Cardiac muscle cell (in vitro differentiated cells and primary cell): ENCODE results near the gene THUMPD2. TPM values are rescaled to one million over a fixed set of nuclear protein-coding genes. Genes with fewer than 3 reads are reported as not detected.

ENCODE experiments used
- DNase-seq, 2 donors: peaks; one replicate each; pipeline versions ENCODE4 v3.0.0 to v3.0.0-alpha.2; 2010 to 2017; ENCODE audit warnings: low read depth in 1 of 2, low spot score in 1 of 2
- H3K27ac ChIP-seq: fragments of 200-600 bp; sonication (generic); 2 replicates; pipeline ENCODE4 v1.5.1; 2016
- H3K27me3 ChIP-seq: fragments of 200-600 bp; sonication (generic); 2 replicates; pipeline ENCODE4 v1.6.0; 2016; ENCODE audit warnings: control low read depth
- H3K36me3 ChIP-seq: fragments of 200-600 bp; sonication (generic); 2 replicates; pipeline ENCODE4 v1.5.1; 2016; ENCODE audit warnings: control low read depth
- H3K4me1 ChIP-seq: fragments of 200-600 bp; sonication (generic); 2 replicates; pipeline ENCODE4 v1.8.1; 2017; ENCODE audit warnings: low read depth, mild to moderate bottlenecking, mixed run types
- H3K4me3 ChIP-seq: fragments of 200-600 bp; sonication (generic); 2 replicates; pipeline ENCODE4 v1.5.1; 2016; ENCODE audit warnings: mild to moderate bottlenecking
- H3K9me3 ChIP-seq: fragments of 200-600 bp; sonication (generic); 2 replicates; pipeline ENCODE4 v1.5.1; 2017; ENCODE audit warnings: low read depth, mild to moderate bottlenecking, control low read depth
- CTCF ChIP-seq: IDR thresholded peaks from 2 replicates; pipeline ENCODE4 v1.5.1; 2012; ENCODE audit warnings: low read depth, mild to moderate bottlenecking, low read length
- polyA plus RNA-seq: library from polyadenylated mRNA; unstranded; fragments of >200 nt; fragmentation: Nextera tagmentation; extraction: Ambion mirVana; gene quantifications from 2 replicates; pipeline ENCODE4 v1.2.1, GENCODE V29; 2016
- total RNA-seq: library from RNA; depleted of rRNA; stranded (reverse); fragments of >200 nt; gene quantifications from 2 replicates; pipeline ENCODE4 v1.2.3, GENCODE V29; 2016

THUMPD2 gene
- total and polyA plus RNA-seq, 2 experiments from 2014 or later = 8.4 to 11.8 TPM

DNA sequence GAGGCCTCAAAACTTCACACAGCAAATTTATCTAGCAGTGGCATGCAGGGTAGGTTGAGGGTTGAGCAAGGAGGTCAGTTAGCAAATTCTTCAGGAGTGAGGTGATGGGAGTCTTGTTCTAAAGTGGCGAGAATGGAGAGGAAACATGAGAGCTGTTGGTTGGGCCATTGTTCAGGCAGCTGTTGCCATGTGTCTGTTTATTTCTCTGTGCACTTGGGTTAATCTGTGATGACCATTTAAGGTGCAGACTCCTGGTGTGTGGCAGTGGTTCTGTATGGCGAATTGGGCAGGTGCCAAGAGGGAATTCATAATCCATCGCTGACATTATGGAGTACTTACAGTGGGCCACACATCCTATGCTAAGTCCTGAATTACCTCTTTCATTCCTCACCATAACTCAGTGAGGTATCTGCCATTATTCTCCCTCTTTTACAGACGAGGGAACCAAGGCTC, 82.9 kb downstream of the THUMPD2 start:
- TF ChIP-seq CTCF = no peak
- Histone ChIP-seq H3K27ac (peak overlapping the region; percentile 59), H3K27me3 (no peaks in the 10 kb centered on the region), H3K4me1 (peaks cover 11% of the 10 kb centered on the region), H3K9me3 (no peaks in the 10 kb centered on the region), H3K4me3 (no peak overlapping the region), H3K36me3 (no peaks in the 10 kb centered on the region)
- peak; percentile 37 to 83 for DNase-seq

- Histone ChIP-seq H3K4me1 (peaks cover 16% of the 10 kb centered on the region), H3K27me3 (no peaks in the 10 kb centered on the region), H3K4me3 (no peak overlapping the region), H3K9me3 (no peaks in the 10 kb centered on the region), H3K36me3 (no peaks in the 10 kb centered on the region), H3K27ac (no peak overlapping the region)
- DNase-seq = no peak
- no peak for TF ChIP-seq CTCF
Measured at GRCh38 chr2:39693245-39693644, 85.8 kb downstream of the THUMPD2 start.

GRCh38 chr2:39689876-39690275, 89.2 kb downstream of the THUMPD2 start:
- DNase-seq = no peak
- no peaks in the 10 kb centered on the region for H3K36me3 ChIP-seq

DNA sequence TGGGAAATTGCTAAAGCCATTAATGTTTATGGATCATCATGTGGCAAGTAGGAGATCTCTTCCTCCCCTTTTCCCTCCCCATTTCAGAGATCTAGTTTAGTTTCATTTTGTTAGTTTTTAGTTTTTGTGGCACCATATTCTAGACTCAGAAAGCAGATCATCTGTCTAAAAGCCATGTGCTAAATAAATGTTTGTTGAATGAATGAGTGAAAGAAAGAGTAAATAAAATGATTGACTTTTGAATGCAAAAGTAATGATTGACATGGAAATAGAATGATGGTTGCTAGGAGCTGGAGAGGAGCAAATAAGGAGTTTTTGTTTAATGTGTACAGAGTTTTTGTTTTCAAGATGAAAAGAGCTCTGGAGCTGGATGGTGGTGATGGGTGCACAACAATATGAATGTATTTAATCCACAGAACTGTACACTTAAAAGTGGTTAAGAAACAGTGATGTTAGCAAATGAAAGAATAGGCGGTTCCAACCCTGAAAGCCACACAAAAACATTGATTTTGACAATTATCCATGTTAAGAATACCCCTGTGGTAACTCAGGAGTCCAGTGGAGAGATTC, 89.7 kb downstream of the THUMPD2 start:
- no peak for DNase-seq
- H3K4me1 ChIP-seq = peaks cover 17% of the 10 kb centered on the region
- no peaks in the 10 kb centered on the region for H3K9me3 ChIP-seq
- no peaks in the 10 kb centered on the region for H3K27me3 ChIP-seq
- H3K4me3 ChIP-seq = no peak overlapping the region
- H3K36me3 ChIP-seq = no peaks in the 10 kb centered on the region
- no peak for TF ChIP-seq CTCF
- no peak overlapping the region for H3K27ac ChIP-seq

More at GRCh38 chr2:39689876-39690275, 89.2 kb downstream of the THUMPD2 start:
- H3K4me3 ChIP-seq = no peak overlapping the region
- no peak for TF ChIP-seq CTCF
- no peak overlapping the region for H3K27ac ChIP-seq
- H3K27me3 ChIP-seq = no peaks in the 10 kb centered on the region
- H3K4me1 ChIP-seq = peaks cover 21% of the 10 kb centered on the region
- H3K9me3 ChIP-seq = no peaks in the 10 kb centered on the region

DNA sequence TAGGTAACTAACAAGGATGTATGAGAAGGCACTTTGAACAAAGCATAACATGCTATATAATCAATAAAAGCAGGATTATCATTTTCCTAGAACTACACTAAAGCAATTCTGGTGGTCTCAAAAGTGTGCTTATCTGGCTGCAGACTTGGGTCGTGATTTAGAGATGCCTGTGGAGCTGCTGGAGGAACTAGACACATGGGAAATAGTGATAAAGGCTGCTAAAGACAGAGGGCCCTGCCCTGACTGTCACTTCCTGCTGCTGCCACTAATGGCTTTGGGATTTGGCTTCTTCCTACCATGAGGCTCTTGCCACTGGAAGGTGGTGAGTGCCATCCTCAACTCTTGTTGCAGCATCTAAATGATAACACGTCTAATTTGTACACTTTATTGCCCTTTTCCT, 90.9 kb downstream of the THUMPD2 start:
- TF ChIP-seq CTCF = no peak
- Histone ChIP-seq H3K9me3 (no peaks in the 10 kb centered on the region), H3K4me3 (no peak overlapping the region), H3K27ac (no peak overlapping the region), H3K36me3 (no peaks in the 10 kb centered on the region), H3K4me1 (peaks cover 17% of the 10 kb centered on the region), H3K27me3 (no peaks in the 10 kb centered on the region)
- DNase-seq = no peak
